Activated naive CD8-positive, alpha-beta T cell (primary cell): ENCODE data around the gene SCAMP4.
A peak's percentile ranks its signal among the peaks of the same experiment; 100 is the strongest.
"Not testable (repeated sequence)": the region's sequence is repeated elsewhere in the genome, so short reads cannot be mapped to it uniquely, and the experiment has no call there.

Experiments
- H3K27ac Mint-ChIP-seq: one replicate; pipeline ENCODE4 v1.8.0; 2021; ENCODE audit warnings: mixed read lengths
- H3K27me3 Mint-ChIP-seq: one replicate; pipeline ENCODE4 v1.8.0; 2021; ENCODE audit warnings: mixed read lengths
- H3K36me3 Mint-ChIP-seq: one replicate; pipeline ENCODE4 v1.8.0; 2021; ENCODE audit warnings: mixed read lengths
- H3K4me1 Mint-ChIP-seq: one replicate; pipeline ENCODE4 v1.8.0; 2021; ENCODE audit warnings: low read depth, mixed read lengths
- H3K4me3 Mint-ChIP-seq: one replicate; pipeline ENCODE4 v1.8.0; 2021; ENCODE audit warnings: mild to moderate bottlenecking, mixed read lengths
- H3K9me3 Mint-ChIP-seq: one replicate; pipeline ENCODE4 v1.8.0; 2021; ENCODE audit warnings: low read depth, mixed read lengths

Gene SCAMP4

DNA sequence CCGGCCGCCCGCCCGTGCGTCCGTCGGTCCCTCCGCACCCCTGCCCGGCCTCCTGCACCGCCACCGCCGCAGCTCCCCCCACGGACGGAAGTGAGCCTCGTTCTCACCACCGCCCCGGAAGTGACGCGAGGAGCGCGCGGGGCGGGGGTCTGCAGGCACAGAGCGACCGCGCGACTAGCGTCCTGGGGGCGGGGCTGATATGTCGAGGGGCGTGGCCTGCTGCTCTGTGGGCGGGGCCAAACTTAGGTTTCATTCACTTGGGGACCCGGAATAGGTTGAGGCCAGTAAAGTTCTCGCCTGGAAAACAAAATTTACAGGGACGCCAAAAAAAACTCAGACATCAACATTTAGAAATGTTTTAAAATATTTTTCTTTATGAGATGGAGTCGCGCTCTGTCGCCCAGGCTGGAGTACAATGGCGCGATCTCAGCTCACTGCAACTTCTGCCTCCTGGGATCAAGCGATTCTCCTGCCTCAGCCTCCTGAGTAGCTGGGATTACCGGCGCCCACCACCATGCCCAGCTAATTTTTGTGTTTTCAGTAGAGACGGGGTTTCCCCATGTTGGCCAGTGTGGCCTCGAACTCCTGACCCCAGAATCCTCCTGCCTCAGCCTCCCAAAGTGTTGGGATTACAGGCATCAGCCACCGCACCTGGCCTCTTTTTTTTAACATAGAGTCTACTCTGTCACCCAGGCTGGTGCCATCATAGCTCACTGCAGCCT lies 19.6 kb upstream of the SCAMP4 start, which contains the start of gene ABHD17A:
ABHD17A (minus strand) TSS at position 99 of the 722 bp plus-strand sequence. CDS start 3,930 bp downstream, outside the sequence.
- Mint-ChIP-seq H3K4me3 (peak within 1 kb of the TSS; percentile 99), H3K27ac (peak within 1 kb of the TSS; percentile 96), H3K4me1 (peaks cover 27% of the 10 kb centered on the region)
- H3K9me3 Mint-ChIP-seq, H3K36me3 Mint-ChIP-seq, H3K27me3 Mint-ChIP-seq: not testable (repeated sequence)

GRCh38 chr19:1886360-1886759 lies 18.8 kb upstream of the SCAMP4 start:
- peaks cover 24% of the 10 kb centered on the region for H3K4me1 Mint-ChIP-seq
- not testable (repeated sequence) for H3K27ac Mint-ChIP-seq, H3K9me3 Mint-ChIP-seq, H3K36me3 Mint-ChIP-seq, H3K4me3 Mint-ChIP-seq, H3K27me3 Mint-ChIP-seq

GRCh38 chr19:1888385-1888784 lies 16.8 kb upstream of the SCAMP4 start:
- H3K9me3 Mint-ChIP-seq: no peaks in the 10 kb centered on the region
- H3K4me3 Mint-ChIP-seq: no peak overlapping the region
- H3K36me3 Mint-ChIP-seq: no peaks in the 10 kb centered on the region
- H3K27ac Mint-ChIP-seq: no peak overlapping the region
- peaks cover 9% of the 10 kb centered on the region for H3K4me1 Mint-ChIP-seq
- no peaks in the 10 kb centered on the region for H3K27me3 Mint-ChIP-seq

GRCh38 chr19:1889907-1890306 lies 15.3 kb upstream of the SCAMP4 start:
- H3K4me3 Mint-ChIP-seq: no peak overlapping the region
- H3K36me3 Mint-ChIP-seq: no peaks in the 10 kb centered on the region
- H3K27ac Mint-ChIP-seq: no peak overlapping the region
- no peaks in the 10 kb centered on the region for H3K9me3 Mint-ChIP-seq
- H3K4me1 Mint-ChIP-seq: peaks cover 7% of the 10 kb centered on the region
- no peaks in the 10 kb centered on the region for H3K27me3 Mint-ChIP-seq

DNA sequence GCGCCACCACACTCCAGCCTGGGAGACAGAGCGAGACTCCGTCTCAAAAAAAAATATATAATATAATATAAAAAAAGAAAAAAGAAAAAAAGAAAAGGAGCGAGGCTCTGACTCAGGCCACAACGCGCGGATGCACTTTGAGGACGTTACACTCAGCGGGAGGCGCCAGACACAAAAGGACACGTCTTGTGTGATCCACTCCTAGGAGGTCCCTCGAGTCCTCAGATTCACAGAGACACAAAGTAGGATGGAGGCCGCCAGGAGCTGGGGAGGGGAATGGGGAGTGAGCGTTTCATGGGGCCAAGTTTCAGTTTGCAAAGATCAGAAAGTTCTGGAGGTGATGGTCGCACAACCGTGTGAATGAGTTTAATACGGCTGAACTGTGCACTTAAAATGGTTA lies 11.4 kb upstream of the SCAMP4 start:
- no peak overlapping the region for H3K4me3 Mint-ChIP-seq

DNA sequence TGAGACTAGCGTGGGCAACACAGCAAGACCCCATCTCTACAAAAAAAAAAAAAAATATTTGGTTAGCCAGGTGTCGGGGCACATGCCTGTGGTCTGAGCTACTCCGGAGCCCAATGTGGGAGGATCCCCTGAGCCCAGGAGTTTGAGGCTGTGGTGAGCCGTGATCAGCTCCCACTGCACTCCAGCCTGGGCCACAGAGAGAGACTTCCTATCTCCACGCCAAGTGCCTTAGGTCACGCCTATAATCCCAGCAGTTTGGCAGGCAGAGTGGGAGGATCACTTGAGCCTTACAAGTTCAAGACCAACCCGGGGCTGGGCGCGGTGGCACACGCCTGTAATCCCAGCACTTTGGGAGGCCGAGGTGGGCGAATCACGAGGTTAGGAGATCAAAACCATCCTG lies 8.7 kb upstream of the SCAMP4 start:
- Mint-ChIP-seq H3K4me1 (peaks cover 27% of the 10 kb centered on the region), H3K9me3 (no peaks in the 10 kb centered on the region), H3K4me3 (peak overlapping the region; percentile 47), H3K27ac (peak overlapping the region; percentile 98), H3K27me3 (no peaks in the 10 kb centered on the region), H3K36me3 (no peaks in the 10 kb centered on the region)

More for the DNA sequence above, 11.4 kb upstream of the SCAMP4 start:
- Mint-ChIP-seq H3K27ac (peak overlapping the region; percentile 81), H3K9me3 (no peaks in the 10 kb centered on the region), H3K36me3 (no peaks in the 10 kb centered on the region), H3K27me3 (no peaks in the 10 kb centered on the region), H3K4me1 (peaks cover 27% of the 10 kb centered on the region)

GRCh38 chr19:1901940-1902404 lies 3.2 kb upstream of the SCAMP4 start:
- Mint-ChIP-seq H3K9me3 (no peaks in the 10 kb centered on the region), H3K36me3 (no peaks in the 10 kb centered on the region), H3K27me3 (no peaks in the 10 kb centered on the region), H3K4me3 (no peak overlapping the region), H3K27ac (no peak overlapping the region), H3K4me1 (peaks cover 28% of the 10 kb centered on the region)

- H3K4me3 Mint-ChIP-seq: no peak overlapping the region
- H3K36me3 Mint-ChIP-seq: no peaks in the 10 kb centered on the region
- peaks cover 23% of the 10 kb centered on the region for H3K4me1 Mint-ChIP-seq
- no peaks in the 10 kb centered on the region for H3K9me3 Mint-ChIP-seq
- no peak overlapping the region for H3K27ac Mint-ChIP-seq
- no peaks in the 10 kb centered on the region for H3K27me3 Mint-ChIP-seq
These were observed 2.3 kb upstream of the SCAMP4 start for GRCh38 chr19:1902923-1903322.

- Mint-ChIP-seq H3K4me1 (peaks cover 35% of the 10 kb centered on the region), H3K36me3 (no peaks in the 10 kb centered on the region), H3K9me3 (no peaks in the 10 kb centered on the region), H3K27me3 (no peaks in the 10 kb centered on the region), H3K27ac (no peak overlapping the region), H3K4me3 (peak overlapping the region; percentile 78)
These were observed 414 bp upstream of the SCAMP4 start for GRCh38 chr19:1904860-1905109.

DNA sequence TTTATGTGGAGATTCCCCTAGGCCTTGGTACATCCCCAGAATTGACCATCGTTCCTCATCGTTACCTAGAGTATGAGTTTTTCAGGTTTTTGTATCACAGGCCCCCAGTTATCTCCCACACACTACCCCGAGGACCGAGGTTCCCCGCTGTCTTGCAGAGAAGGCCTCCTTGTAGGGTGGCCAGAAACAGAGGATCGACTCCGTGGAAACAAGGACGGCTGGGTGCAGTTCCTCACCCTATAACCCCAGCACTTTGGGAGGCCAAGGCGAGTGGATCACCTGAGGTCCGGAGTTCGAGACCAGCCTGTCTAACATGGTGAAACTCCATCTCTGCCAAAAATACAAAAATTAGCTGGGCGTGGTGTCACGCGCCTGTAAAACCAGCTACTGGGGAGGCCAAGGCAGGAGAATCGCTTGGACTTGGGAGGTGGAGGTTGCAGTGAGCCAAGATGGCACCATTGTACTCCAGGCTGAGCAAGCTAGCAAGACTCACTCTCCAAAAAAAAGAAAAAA lies 720 bp downstream of the SCAMP4 start:
- Mint-ChIP-seq H3K27me3 (no peaks in the 10 kb centered on the region), H3K36me3 (no peaks in the 10 kb centered on the region), H3K4me1 (peaks cover 40% of the 10 kb centered on the region), H3K27ac (peak overlapping the region; percentile 84), H3K4me3 (peak overlapping the region; percentile 92), H3K9me3 (no peaks in the 10 kb centered on the region)

DNA sequence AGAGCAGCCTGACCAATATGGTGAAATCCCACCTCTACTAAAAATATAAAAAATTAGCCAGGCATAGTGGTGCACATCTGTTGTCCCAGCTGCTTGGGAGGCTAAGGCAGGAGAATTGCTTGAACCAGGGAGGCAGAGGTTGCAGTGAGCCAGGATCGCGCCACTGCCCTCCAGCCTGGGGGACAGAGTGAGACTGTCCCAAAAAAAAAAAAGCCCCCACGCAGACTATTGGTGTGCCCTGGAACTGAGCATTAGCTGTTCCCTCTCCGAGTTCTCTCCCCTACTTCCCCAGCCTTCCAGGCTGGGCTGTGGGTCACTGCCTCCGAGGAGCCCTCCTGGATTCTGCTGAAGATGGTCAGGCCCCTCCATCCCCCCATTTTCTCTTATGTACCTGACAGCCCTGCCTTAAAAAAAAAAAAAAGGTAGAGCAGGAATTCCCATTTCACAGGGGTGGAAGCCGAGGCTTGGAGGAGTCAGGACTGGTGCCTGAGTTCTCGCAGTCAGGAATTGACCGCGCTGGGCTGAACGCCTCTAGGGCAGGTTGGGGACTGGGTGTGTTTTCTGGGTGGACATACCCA lies 1.9 kb downstream of the SCAMP4 start:
- Mint-ChIP-seq H3K27ac (no peak overlapping the region), H3K27me3 (no peaks in the 10 kb centered on the region), H3K4me1 (peaks cover 40% of the 10 kb centered on the region), H3K36me3 (no peaks in the 10 kb centered on the region), H3K4me3 (peak overlapping the region; percentile 35), H3K9me3 (no peaks in the 10 kb centered on the region)

- Mint-ChIP-seq H3K4me1 (peaks cover 40% of the 10 kb centered on the region), H3K9me3 (no peaks in the 10 kb centered on the region), H3K27me3 (no peaks in the 10 kb centered on the region), H3K27ac (no peak overlapping the region), H3K36me3 (no peaks in the 10 kb centered on the region), H3K4me3 (no peak overlapping the region)
These were observed 2.6 kb downstream of the SCAMP4 start for GRCh38 chr19:1907563-1908363.

GRCh38 chr19:1908364-1908678 lies 3.1 kb downstream of the SCAMP4 start:
- Mint-ChIP-seq H3K4me1 (peaks cover 35% of the 10 kb centered on the region), H3K27ac (no peak overlapping the region), H3K36me3 (no peaks in the 10 kb centered on the region), H3K9me3 (no peaks in the 10 kb centered on the region), H3K4me3 (no peak overlapping the region), H3K27me3 (no peaks in the 10 kb centered on the region)

GRCh38 chr19:1909761-1910080 lies 4.5 kb downstream of the SCAMP4 start:
- Mint-ChIP-seq H3K27me3 (no peaks in the 10 kb centered on the region), H3K9me3 (no peaks in the 10 kb centered on the region), H3K36me3 (no peaks in the 10 kb centered on the region), H3K4me3 (peak overlapping the region; percentile 13), H3K27ac (no peak overlapping the region), H3K4me1 (peaks cover 25% of the 10 kb centered on the region)

DNA sequence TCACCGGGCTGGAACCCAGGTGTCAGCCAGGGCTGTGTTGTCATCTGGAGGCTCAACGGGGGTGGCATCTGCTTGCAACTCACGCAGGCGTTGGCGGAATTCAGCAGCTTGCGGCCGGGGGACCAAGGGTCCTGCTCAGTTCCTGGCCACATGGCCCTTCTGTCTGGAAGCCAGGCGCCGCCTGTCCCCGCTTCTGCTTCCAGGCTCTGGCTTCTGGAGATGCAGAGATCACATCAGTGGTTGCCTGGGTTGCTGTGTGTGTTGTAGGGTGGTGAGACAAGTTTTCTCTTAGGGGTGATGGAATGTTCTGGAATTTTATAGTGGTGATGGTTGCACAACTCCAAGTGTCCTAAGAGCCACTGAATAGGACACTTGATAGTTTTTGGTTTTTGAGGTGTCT lies 5.0 kb downstream of the SCAMP4 start:
- H3K9me3 Mint-ChIP-seq: no peaks in the 10 kb centered on the region
- no peak overlapping the region for H3K4me3 Mint-ChIP-seq
- no peaks in the 10 kb centered on the region for H3K36me3 Mint-ChIP-seq

More for the DNA sequence above, 5.0 kb downstream of the SCAMP4 start:
- H3K27ac Mint-ChIP-seq: no peak overlapping the region
- no peaks in the 10 kb centered on the region for H3K27me3 Mint-ChIP-seq
- peaks cover 24% of the 10 kb centered on the region for H3K4me1 Mint-ChIP-seq
